ENCODE results near the gene ZNF728.
"Not testable (repeated sequence)": the region's sequence is repeated elsewhere in the genome, so short reads cannot be mapped to it uniquely, and the experiment has no call there.

The ZNF728 gene

GRCh38 chr19:23002690-23003422 is at the start of gene ZNF728:
Gene ZNF728 (minus strand): TSS chr19:23003176. CDS start chr19:23003030, 146 bp downstream.
- DNase-seq (ENCODE audit: low read depth) = no peak

- no peak for DNase-seq (ENCODE audit: low read depth)
Measured at GRCh38 chr19:23052349-23052748, 49.4 kb upstream of the ZNF728 start.

GRCh38 chr19:23049256-23049655 is 46.3 kb upstream of the ZNF728 start:
- DNase-seq (ENCODE audit: low read depth) = no peak

GRCh38 chr19:23046743-23047142 is 43.8 kb upstream of the ZNF728 start:
- no peak for DNase-seq (ENCODE audit: low read depth)

GRCh38 chr19:23033721-23034120 is 30.7 kb upstream of the ZNF728 start:
- DNase-seq (ENCODE audit: low read depth) = no peak

GRCh38 chr19:23015660-23016059 is 12.7 kb upstream of the ZNF728 start:
- no peak for DNase-seq (ENCODE audit: low read depth)

- not testable (repeated sequence) for DNase-seq (ENCODE audit: low read depth)
Measured at GRCh38 chr19:22994957-22995356, 8.0 kb downstream of the ZNF728 start.

GRCh38 chr19:22976248-22976647 is 26.7 kb downstream of the ZNF728 start:
- no peak for DNase-seq (ENCODE audit: low read depth)

GRCh38 chr19:22975546-22976136 is 27.3 kb downstream of the ZNF728 start:
- DNase-seq (ENCODE audit: low read depth) = not testable (repeated sequence)

- no peak for DNase-seq (ENCODE audit: low read depth)
Measured at GRCh38 chr19:22945560-22945959, 57.4 kb downstream of the ZNF728 start.

GRCh38 chr19:22935151-22935550 is 67.8 kb downstream of the ZNF728 start:
- no peak for DNase-seq (ENCODE audit: low read depth)

- DNase-seq (ENCODE audit: low read depth) = not testable (repeated sequence)
Measured at GRCh38 chr19:22927576-22927975, 75.4 kb downstream of the ZNF728 start.

GRCh38 chr19:22925181-22925580 is 77.8 kb downstream of the ZNF728 start:
- DNase-seq (ENCODE audit: low read depth) = not testable (repeated sequence)

All from stimulated activated CD8-positive, alpha-beta memory T cell treated with anti-CD3 and anti-CD28 coated beads, Interleukin-15, amount 100 ng/mL, for 1 hour (primary cell).